Anterior cingulate cortex (tissue), 58 donors: Measurements from ENCODE around the gene TRNT1.
A peak's percentile ranks its signal among the peaks of the same experiment; 100 is the strongest.

ENCODE experiments used
- DNase-seq, 58 donors: peaks; one replicate each; lab custom pipeline; 2025; lab: John Stamatoyannopoulos, UW

TRNT1 gene

GRCh38 chr3:3126477-3127431 lies at the start of gene TRNT1:
TSS of gene TRNT1 (plus strand) at chr3:3126940. CDS start at chr3:3129041, 2,101 bp downstream.
- peak; percentile 46 to 94 (median 87) for DNase-seq

GRCh38 chr3:3080309-3080708 lies 46.4 kb upstream of the TRNT1 start:
- no peak for DNase-seq

- no peak for DNase-seq
Measured at GRCh38 chr3:3081381-3082233, 45.1 kb upstream of the TRNT1 start.

GRCh38 chr3:3082234-3082924 lies 44.4 kb upstream of the TRNT1 start:
- DNase-seq: no peak

GRCh38 chr3:3084890-3085289 lies 41.9 kb upstream of the TRNT1 start:
- DNase-seq: peak in 1 of 58 donors; percentile 3

- no peak for DNase-seq
Measured at GRCh38 chr3:3085782-3086181, 41.0 kb upstream of the TRNT1 start.

GRCh38 chr3:3086239-3086638 lies 40.5 kb upstream of the TRNT1 start:
- no peak for DNase-seq

- no peak for DNase-seq
Measured at GRCh38 chr3:3087279-3087678, 39.5 kb upstream of the TRNT1 start.

GRCh38 chr3:3087716-3088465 lies 38.8 kb upstream of the TRNT1 start:
- no peak for DNase-seq

GRCh38 chr3:3089017-3089416 lies 37.7 kb upstream of the TRNT1 start:
- DNase-seq: no peak

GRCh38 chr3:3097958-3098357 lies 28.8 kb upstream of the TRNT1 start:
- no peak for DNase-seq

- no peak for DNase-seq
Measured at GRCh38 chr3:3101660-3102458, 24.9 kb upstream of the TRNT1 start.

GRCh38 chr3:3102751-3103150 lies 24.0 kb upstream of the TRNT1 start:
- no peak for DNase-seq

GRCh38 chr3:3105246-3105645 lies 21.5 kb upstream of the TRNT1 start:
- no peak for DNase-seq

GRCh38 chr3:3105815-3106214 lies 20.9 kb upstream of the TRNT1 start:
- DNase-seq: no peak

- no peak for DNase-seq
Measured at GRCh38 chr3:3107181-3107580, 19.6 kb upstream of the TRNT1 start.

GRCh38 chr3:3107858-3108257 lies 18.9 kb upstream of the TRNT1 start:
- DNase-seq: no peak

GRCh38 chr3:3109407-3110298 lies 17.1 kb upstream of the TRNT1 start:
- no peak for DNase-seq
